SU-DHL-6 (cell line): ENCODE data around the gene CYSTM1.

Experiments
- CTCF ChIP-seq: fragments of 200-600 bp; sonication (generic); IDR thresholded peaks from one replicate; pipeline ENCODE4 v1.5.1; 2017; ENCODE audit warnings: antibody characterized with exemption, mild to moderate bottlenecking, low read length, moderate library complexity; ENCODE audit not compliant: insufficient read depth, poor library complexity, severe bottlenecking
- EZH2phosphoT487 ChIP-seq: fragments of 200-600 bp; sonication (generic), shearing (Covaris generic); conservative IDR thresholded peaks from 2 replicates; pipeline ENCODE4 v1.6.1; 2018; ENCODE audit warnings: mild to moderate bottlenecking, antibody characterized with exemption, low read length, moderate library complexity, mixed read lengths

- TF ChIP-seq CTCF, result no peak
- TF ChIP-seq EZH2phosphoT487, result no peak
Measured at GRCh38 chr5:140125637-140126036, 49.4 kb upstream of the CYSTM1 start, which contains the start of gene IGIP.
